Stomach (tissue), 4 donors: ENCODE measurements around the gene B4GALT5.

ENCODE experiments used
- CTCF ChIP-seq, 7 experiments: fragments of 450-650 bp in 4 of 7; fragments of 200-600 bp in 3 of 7; sonication (generic) in 3 of 7; IDR thresholded peaks; one replicate each; pipeline ENCODE4 v1.5.1; 2016 to 2019; ENCODE audit warnings: antibody characterized with exemption in 7 of 7, control low read depth in 2 of 7, mild to moderate bottlenecking in 1 of 7
- POLR2AphosphoS5 ChIP-seq, 3 donors: sonication (generic); formaldehyde crosslinking; IDR thresholded peaks; one replicate each; pipeline ENCODE4 v1.6.1; 2016; ENCODE audit warnings: antibody characterized with exemption in 3 of 3

GRCh38 chr20:49696594-49696993 lies 17.1 kb downstream of the B4GALT5 start:
- TF ChIP-seq POLR2AphosphoS5 (IDR thresholded peaks at IDR 0.05): no peak
- no peak for TF ChIP-seq CTCF (IDR thresholded peaks at IDR 0.05)
